TTC549 (cell line): ENCODE measurements around the gene RIPK4.
"Not testable (repeated sequence)": the region's sequence is repeated elsewhere in the genome, so short reads cannot be mapped to it uniquely, and the experiment has no call there.

Experiments
- FAIRE-seq: peaks from 2 replicates; lab custom pipeline; 2012; peaks lifted over from hg19 to GRCh38; lab: Jason Lieb, UNC

Gene RIPK4

DNA sequence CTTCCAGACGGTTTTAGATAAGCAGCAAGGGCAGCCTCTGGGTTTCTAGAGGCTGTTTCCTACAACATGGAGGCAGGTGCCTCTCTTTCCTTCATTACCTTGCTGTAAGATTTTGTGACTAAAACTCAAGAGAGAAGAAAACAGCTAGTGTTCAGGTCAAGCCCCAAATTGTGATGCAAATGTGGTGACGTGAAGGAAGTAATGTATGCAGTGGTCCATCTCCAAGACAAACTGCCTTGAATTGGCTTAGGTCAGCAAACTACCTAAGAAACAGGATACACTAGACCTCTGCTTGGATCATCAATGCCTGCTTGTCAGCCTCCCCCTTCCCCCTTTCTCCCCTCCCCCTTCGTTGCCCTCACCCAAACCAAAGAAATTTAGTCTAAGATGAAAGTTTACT lies 28.9 kb upstream of the RIPK4 start:
- FAIRE-seq, result no peak

DNA sequence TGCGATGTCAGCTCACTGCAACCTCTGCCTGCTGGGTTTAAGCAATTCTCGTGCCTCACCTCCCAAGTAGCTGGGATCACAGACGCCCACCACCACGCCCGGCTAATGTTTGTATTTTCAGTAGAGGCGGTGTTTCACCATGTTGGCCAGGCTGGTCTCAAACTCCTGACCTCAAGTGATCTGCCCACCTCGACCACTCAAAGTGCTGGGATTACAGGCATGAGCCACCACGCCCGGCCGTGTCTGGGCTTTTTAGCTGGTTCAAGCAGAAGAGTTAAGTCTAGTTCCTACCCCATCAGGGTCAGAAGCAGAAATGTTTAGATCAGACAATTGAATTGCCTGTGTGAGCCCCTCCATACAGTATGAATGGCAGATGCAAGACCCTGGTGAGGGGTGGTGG lies 27.7 kb upstream of the RIPK4 start:
- no peak for FAIRE-seq

DNA sequence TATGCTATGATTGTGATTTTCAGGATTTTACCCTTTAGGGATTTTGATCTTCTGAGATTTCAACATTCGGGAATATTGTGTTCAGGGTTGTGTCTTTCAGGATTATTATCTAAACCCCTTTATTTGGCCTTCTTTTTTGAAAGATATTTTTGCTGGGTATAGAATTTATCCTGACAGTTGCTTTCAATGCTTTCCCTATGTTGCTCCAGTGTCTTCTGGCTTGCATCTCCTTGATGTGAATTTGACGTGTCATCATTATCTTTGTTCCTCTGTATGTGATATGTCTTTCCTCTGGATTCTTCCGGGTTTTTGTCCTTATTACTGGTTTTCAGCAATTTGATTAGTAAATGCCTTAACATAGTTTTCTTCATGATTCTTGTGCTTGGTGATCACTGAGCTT lies 25.9 kb upstream of the RIPK4 start:
- FAIRE-seq, result no peak

DNA sequence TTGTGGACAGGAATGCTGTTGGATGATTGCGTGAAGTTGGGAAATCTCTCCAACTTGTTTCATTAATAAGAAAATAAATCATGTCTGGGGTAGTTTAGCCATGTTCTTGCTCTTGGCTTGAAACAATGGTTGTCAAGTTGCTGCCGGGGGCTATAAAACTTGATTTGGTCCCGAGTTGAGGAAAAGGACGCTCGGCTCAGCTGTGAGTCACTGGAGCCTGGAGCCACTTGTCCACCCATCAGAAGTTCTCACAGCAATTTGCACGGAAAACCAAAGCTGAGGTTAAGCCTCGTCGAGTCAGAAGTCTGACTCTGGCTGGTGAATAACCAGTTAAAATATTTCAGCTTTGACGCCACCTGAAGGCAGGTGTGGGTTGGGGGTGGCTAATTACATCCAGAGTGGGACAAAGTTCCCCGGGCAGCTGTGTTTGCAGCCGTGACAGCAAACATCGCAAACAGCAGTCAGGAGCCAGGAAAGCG lies 19.7 kb upstream of the RIPK4 start:
- no peak for FAIRE-seq

DNA sequence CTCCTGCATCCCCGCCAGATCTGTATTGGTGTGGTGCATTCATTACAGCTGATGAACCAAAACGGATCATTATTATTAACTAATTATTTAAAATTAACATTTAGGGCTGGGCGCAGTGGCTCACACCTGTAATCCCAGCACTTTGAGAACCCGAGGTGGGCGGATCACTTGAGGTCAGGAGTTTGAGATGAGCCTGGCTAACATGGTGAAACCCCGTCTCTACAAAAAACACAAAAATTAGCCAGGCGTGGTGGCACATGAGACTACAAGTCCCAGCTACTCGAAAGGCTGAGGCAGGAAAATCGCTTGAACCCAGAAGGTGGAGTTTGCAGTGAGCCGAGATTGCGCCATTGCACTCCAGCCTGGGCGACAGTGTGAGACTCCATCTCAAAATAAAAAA lies 18.4 kb upstream of the RIPK4 start:
- not testable (repeated sequence) for FAIRE-seq

DNA sequence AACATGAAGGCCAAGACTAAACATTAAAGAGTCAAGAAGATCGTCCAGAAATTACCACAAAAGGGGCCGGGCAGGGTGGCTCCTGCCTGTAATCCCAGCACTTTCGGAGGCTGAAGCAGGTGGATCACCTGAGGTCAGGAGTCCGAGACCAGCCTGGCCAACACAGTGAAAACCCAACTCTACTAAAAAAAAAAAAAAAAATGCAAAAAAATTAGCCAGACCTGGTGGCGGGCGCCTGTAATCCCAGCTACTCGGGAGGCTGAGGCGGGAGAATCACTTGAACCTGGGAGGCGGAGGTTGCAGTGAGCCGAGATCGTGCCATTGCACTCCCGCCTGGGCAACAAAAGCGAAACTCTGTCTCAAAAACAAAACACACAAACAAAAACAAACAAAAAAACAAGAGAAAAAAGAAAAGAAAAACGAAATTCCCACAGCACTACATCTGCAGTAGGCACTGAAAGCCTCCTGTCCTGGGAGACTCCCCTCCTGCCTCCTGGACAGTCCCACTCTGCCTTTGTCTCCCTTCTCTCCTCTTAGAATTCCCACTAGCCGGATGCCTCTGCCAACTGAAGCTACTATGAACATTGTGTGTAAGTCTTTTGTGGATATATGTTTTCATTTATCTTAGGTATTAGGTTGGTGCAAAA lies 17.7 kb upstream of the RIPK4 start:
- no peak for FAIRE-seq

DNA sequence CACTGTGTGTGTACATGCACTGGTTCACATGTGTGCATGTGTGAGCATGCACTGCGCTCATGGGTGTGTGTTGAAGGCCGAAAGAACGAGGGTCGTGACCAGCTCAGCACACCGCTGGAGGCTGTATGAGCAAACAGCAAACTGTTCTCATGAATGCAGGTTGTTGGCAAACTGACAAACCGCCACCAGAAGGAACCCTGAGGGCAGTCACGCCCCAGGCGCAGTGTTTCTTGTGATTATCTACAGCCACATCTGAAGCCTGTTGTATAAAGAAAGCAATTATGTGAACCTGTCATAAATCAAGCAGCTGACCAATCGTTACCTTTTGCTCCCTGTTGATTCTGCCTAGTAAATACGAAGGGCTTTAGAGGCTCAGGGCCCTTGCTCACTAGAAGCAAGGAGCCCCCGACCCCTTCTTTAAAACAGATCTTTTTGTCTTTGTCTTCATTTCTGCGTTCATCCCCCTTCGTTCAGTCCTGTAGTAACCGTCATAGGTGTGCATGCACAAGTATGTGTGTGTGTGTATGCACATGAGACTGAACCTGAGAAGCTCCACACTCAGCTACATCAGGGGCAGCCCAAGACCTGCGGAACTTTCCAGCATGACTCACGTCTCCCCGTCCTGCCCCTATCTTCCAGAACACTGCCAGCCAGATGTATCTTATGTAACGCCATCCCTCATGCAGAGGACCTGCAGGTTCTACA lies 16.8 kb upstream of the RIPK4 start:
- FAIRE-seq, result no peak

DNA sequence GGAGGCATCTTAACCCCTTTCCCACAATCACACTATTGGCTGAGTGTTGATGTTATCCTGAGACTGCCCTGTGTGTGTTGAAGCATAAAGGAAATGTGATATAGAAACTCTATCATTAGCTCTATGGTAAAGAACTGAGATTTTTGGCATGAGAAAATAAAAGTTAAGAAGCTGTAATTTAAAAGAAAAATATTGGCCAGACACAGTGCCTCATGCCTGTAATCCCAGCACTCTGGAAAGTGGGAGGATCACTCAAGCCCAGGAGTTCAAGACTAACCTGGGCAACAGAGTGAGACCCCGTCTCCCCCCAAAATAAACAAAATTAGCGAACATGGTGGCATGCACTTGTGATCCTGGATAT lies 14.2 kb upstream of the RIPK4 start:
- FAIRE-seq, result no peak

DNA sequence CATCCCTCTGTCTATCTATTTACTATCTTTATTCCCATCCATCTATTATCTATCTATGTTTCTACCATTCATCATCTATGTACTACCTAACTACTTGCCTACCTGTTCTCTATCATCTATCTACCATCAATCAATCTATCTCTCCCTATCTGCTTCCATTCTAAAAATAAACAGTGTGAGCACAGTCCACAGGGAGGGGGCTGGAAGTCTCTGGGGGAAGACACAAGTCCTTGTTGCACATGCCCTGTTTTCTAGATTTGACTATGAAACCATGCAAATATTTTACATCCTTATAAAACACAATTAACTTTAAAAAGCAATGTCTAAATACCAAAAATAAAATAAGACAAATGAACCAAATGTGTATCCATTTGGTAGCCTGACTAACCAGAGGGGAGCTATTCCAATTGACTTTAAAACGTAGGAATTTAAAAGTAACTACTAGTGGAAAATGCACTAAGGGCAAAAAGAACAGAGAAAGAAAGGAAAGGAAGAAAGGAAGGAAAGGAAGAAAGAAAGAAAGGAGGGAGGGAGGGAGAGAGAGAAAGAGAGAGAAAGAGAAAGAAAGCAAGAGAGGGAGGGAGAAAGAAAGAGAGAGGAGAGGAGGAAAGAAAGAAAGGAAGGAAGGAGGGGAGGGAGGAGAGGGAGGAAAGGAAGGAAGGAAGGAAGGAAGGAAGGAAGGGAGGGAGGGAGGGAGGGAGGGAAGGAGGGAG lies 13.6 kb upstream of the RIPK4 start:
- no peak for FAIRE-seq

DNA sequence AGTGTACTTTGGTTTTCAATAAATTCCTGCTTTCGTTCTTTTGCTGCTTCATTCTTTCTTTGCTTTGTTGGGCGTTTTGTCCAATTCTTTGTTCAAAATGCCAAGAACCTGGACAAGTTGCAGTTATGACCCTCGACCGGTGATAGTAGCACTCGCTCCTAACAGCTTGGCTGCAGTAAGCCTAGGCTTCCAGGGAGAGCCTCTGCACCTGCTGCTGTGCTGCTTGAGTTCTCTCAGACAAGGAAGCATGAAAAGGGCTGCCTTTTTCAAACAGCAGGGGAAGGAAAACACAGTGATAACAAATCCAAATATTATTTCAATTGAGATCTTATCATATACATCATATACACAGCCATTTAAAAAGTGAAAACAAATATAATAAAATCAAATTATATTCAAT lies 12.8 kb upstream of the RIPK4 start:
- no peak for FAIRE-seq

DNA sequence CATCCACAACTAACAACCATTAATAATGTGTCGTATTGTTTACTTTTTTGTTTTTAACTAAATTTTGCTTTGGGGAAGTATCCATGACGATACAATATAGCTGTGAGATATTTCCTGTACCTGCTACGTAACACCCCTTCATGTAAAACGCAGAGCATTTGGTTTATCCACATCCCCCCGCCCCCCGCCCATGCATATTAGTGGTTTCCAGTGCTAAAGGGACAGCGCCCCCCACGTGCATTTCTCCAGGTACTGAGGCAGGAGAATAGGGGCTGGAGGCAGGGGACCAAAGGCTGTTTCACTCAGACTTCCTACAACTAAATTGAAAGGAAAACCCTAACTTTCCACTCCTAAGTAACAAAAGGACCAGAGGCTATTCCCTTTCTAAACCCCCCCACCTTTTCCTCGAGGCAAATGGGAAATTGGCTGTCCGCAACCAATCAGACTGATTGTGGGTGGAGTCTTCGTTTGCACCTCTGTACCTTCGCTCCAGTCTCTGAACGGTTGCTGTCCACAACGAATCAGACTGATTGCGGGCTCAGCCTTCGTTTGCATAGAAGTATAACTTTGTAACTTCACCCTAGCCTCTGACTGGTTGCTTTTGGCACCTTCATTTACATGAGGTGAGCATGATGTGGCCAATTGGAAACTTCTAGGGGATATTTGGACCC lies 12.2 kb upstream of the RIPK4 start:
- no peak for FAIRE-seq

DNA sequence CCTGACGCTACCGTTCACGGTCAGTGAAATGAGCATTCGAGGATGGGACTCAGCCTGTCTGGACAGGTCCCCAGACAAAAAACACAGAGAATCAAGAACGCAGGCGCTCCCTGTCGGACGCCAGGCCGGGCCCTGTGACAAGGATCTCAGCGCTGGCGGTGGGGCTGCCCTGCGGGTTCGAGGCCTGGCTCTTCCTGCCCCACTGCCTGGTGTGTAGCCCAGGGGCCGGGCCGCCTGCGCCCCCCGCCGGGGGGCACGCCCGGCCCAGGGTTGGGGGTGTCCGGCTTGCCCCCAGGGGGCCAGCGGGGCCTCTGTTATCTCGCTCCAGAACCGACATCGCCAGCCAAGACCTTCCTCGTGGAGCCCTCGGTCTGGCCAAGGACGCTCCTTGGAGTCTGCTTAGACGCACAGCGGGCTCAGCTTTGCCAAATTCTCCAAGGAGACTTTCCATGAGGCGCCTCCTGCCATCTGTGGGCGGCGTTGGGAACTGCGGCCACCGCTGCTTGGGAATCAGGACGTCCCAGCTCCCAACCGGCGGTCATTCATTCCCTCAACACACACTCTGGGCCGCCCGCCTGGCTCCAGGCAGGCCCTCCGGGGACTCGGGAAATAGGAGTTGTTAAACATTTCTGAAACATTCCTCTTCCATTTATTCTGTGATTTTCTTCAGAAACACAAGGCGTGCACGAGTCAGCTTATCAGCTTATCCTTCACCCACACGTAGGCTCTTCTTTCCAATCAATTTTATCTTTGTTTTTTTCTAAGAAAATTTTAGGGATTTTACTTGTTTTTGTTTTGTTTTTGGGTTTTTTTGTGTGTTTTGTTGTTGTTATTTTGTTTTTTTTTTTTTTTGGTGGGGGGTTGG lies 11.3 kb upstream of the RIPK4 start:
- FAIRE-seq, result no peak

DNA sequence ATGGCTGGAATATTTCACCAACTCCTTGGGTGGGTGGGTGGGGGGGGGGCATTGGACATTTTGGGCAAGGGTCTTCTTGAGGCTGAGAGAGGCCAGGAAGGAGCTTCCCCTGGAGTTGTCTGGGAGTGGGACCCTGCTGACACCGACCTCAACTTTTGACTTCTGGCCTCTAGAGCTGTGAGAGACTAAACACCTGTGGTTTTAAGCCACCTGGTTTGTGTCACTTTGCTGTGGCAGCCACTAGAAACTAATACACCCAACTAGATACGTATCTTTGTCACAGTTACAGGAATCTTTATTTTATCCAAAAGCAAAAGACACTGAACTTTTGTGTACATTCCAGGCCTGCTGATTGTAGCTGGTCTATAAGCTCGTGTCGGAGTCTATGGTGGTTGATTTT lies 9.9 kb upstream of the RIPK4 start:
- FAIRE-seq, result no peak

DNA sequence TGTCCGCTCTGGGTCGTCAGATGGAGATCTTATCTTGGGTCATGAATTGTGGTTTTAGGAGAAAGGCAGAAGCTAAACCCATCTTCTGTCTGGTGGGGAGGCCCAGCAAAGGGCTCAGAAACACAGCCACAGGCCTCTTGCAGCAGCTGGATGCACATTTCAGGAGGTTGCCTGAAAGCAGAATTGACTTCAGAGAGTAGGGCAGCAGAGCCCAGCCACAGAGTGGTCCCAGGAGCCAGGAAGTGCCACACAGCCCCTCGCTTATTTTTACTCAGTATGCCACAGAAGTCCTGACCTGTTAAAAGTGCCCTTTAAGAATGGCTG lies 8.3 kb upstream of the RIPK4 start:
- FAIRE-seq, result no peak

DNA sequence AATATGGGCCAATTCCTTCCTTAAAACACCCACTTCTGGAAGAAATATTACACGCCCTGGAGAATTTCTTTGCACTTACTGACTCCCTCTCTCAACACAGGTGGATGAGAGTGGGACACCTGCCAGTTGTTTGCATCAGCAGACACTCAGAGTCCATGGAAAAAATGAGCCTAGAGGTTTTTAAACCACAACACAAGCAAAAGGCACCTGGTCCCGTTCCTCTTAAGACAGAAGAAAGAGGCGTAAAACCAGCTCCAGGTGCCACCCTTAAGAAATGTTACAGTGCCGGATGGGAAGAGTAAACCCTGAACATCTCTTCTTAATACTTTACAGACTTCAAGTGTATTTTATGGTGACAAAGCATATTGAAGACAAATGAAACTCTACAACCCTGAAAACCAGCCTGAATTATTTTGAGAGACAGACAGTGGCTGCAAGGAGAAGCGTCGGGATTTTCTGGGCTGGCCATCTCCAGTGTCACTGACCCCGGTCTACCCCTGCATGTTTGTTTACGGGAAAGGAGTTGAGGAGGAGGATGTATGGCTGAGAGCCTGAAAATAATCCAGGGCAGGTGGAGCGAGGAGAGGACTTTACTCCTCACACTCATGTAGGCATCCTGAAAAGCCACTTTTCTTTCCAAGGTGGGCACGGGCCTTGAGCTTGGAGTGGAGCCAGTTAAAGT lies 7.8 kb upstream of the RIPK4 start:
- FAIRE-seq, result no peak

DNA sequence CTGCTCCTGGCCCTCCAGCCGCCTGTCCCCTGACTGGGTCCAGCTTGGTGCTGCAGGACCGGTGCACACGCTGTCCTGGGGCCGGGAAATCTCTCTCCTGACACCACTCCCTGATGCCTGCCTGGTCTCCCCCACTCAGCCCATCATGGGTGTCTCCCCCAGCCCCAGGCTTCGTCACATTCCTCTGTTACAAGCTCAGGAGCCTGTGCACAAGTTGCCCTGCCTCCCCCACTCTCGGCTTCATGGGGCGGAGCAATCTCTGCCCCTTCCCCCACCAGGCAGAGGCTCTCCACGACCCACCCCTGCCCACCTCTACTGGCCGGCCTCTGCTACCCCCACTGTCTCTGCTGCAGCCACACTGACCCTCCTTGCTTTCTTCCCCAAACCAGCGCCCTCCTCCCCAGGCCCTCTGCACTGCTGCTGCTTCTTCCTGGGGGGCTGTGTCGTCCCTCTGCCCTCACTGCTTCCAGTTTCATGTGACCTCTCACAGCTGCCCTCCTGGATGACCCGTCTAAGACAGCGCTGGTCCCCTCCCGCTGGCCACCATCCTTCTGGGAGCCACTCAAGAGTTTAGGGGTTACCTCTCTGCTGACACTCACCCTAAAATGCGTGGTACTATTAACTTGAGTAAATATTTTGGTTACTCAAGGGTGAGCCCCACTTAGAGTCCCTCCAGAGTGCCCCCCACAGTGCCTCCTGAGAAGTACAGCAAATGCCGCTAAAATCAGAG lies 5.7 kb upstream of the RIPK4 start:
- FAIRE-seq, result no peak

DNA sequence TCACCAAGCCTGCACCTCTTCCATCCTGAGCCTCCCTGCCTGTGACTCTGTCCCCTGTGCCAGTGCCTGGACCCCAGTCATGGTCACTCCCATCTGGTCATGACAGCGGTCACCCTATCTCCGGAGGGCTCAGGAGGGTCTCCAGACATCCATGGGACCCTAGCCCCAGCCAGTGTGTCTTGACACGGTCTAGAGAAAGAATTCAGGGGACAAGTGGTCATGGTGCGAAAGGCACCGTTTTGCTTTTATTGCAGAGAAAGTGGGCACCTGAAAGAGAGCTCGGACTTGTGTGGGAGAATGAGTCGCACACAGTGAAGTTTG lies 4.7 kb upstream of the RIPK4 start:
- FAIRE-seq, result no peak

DNA sequence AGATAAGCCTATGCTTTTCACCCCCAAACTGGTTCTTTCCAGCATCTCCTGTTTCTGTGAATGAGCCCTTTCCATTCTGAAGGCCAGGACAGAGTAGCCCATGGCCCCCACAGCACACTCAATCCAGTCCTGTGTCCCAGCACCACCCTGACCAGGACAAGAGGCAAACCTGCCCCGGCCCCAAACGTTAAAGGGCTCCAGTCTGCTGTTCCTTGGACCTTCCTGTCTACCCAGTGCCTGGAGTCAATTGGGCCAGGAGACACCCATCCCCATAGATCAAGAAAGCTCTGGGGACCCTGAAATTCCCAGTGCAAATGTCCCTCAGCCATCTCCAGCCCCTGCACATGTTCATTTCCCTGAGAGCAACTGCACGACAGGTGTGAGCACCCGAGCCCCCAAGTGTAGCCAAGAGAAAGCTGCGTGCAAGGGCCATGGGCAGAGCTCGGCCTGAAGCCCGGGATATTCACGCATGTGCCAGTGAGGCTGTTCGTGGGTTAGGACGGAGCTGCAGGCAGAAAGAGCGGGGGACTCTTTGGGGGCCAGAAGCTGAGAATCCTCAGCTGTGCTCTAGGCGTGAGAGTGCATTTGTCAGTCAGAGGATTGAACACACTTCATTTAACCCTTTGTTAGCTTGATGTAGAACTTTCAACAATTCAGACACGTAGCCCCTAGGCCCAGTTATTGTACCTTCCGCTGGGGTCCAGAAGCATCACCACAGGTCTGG lies 4.2 kb upstream of the RIPK4 start:
- FAIRE-seq, result no peak

DNA sequence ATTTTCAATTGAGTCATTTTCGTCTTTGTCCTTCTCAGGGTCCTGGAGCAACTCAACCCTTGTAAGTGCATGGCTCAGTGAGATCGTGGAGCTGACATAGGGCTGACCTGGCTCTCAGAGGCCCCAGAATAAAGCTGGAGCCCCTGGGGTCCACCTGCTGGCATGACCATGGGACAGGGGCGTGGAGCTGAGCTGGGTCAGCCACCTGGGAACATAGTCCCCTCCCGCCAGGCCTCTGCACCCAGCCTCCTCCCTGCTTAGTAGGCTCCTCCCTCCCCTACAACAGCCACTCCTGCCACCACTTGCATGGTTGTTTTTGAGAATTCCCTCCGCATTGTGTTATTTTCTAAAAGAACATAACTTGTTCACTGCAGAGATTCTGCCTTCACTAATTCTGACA lies 3.1 kb upstream of the RIPK4 start:
- FAIRE-seq, result no peak

DNA sequence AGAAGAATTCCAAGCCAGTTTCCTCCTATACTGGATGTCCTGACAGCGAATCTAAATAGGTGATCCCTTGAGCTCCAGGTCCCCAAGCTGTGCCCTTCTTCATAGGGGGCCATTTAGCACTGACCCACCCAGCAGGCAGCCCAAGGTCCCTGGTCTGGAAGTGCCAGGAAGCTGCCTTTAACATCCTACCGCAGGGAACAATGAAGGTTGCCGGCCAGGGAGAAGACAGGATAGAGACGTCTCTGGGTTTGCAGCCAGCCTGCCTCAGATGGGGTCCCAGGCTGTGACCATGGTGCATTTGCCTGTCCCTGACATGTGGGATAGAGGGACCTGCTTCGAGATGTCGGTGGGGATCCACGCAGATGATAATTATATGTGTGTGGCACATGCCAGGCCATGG lies 2.7 kb upstream of the RIPK4 start:
- no peak for FAIRE-seq

DNA sequence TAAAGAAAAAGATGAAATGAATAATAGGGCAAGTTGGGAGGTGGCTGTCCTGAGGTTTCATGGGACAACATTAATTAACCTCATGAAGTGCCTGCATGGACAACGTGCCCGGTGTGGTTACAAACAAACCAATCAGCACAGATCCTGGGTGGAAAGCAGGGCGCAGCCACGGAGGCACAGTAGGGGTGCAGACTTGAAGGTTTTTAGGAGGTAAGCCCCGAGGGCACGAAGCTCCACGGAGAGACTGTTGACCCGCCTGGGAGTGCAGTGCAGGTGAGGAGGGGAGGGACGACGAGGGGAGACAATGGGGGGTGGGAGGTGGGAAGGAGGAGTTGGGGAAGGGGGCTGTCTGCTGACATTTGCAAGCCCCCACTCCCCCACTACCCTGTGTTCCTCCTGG lies 2.3 kb upstream of the RIPK4 start:
- FAIRE-seq, result no peak
